GM18909 (cell line): Measurements from ENCODE around the gene TPCN2.

Experiments
- ATAC-seq: cut with Tn5 transposase; IDR thresholded peaks from one replicate; pipeline ENCODE4 v1.9.1; 2021; ENCODE audit warnings: mild to moderate bottlenecking; ENCODE audit not compliant: unreplicated experiment, poor library complexity

Gene TPCN2

DNA sequence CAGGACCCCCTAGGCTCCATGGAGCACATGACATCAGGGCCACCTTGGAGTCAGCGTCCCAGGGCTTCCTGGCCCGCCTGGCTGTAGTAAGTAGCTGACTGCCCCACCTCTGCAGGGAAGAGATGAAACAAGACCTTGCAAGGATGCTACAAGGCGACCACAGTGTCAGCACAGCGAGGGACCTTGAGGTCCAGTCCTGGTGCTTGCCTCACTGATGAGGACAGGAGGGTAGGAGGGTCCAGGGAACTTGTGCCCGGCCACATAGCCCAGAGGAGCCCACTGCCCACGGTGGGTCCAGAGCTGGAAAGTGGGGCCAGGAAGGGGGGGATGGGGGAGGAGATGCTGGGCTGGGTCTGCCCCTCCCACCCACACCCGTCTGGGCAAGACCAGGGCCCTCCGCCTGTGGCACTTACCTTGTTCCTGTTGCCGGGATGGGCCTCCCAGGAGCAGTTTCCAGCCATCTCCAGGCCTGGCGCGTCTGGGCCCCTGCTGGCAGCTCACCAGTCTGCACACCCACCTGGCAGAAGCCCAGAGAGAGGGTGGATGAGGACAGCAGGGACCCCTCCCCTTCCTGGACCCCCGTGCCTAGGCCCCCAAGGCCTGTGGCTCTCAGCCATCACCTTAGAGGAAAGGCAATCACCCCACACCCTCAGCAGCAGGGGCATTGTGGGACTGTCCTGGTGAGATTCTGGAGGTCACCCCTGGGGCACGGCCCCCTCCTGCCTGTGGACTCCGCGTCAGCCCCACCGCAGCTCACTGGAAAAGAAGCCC lies 39.1 kb upstream of the TPCN2 start:
- no peak for ATAC-seq

DNA sequence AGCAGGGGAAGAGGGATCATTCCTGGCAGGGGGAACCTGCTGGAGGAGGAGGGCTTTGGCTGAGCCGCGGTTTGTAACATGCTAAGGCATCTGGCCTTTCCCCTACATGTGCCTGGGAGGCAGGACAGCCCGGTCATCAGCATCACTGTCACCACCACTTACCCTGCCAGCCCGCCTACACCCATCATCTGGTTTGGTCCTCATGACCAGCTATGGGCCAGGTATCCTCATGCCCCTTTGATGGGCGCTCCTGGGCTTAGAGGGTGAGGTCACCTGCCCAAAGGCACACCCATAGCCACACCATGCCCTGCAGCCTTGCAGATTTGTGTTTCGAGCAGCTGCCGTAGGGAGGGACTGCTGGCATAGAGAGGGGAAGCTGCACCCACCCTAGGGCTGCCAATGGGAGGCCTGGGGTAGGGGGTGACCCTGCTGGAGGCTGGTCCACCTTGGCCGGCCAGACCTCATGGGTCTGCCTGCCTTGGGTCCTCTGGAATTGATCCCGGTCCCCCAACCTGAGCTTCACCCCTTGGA lies 38.3 kb upstream of the TPCN2 start:
- no peak for ATAC-seq

DNA sequence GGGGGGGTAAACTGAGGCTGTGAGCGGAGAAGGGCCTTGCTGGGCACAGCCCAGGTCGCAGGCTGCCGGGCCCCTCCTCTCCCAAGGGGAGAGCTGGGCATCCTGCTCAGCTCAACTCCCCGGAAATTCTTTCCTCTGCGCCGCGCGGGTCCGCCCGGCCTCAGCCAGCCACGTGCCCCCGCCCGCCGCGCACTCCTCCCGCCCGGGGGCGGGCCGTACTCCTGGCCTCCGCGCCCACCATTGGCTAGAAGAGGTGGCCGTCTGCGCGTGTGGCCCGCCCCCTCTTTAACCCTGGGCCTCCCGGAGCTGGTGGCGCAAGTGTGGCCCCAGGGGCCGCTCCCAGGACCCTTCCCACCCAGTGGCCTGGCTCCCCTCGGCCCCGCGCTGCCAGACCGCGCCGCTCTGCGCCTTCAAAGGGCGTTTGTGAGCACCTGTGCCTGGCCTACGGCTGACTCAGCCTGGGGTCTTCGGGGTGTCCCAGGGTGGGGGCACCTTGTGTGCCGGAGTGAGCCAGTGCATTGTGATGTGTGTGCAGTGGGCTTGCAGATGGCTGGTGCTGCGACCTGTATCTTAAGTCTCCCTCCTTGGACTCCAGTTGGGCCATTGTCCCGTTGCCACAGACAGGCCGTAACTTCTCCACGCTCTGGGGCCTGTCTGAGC lies 37.6 kb upstream of the TPCN2 start:
- no peak for ATAC-seq

DNA sequence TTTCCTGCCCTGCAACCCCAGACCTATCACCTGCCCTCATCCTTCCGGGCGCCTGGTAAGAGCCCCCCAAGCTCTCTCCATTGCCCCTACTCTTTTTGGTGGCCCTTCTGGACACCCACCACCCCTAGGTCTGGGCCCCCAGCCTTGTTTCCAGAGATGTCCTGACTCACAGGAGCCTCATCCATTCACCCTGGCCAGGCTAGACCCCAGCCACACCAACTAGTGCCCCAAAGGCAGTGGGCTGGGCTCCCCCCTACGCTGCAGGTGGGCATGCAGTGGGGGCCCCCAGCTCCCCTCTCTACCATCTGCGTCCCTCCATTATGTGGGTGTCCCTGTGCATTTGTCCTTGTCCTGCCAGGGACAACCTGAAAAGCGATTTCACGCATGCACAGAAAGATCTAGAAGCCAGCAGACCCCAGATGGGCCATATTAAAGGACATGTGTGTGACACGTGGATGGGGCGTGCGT lies 37.1 kb upstream of the TPCN2 start:
- ATAC-seq, result no peak

DNA sequence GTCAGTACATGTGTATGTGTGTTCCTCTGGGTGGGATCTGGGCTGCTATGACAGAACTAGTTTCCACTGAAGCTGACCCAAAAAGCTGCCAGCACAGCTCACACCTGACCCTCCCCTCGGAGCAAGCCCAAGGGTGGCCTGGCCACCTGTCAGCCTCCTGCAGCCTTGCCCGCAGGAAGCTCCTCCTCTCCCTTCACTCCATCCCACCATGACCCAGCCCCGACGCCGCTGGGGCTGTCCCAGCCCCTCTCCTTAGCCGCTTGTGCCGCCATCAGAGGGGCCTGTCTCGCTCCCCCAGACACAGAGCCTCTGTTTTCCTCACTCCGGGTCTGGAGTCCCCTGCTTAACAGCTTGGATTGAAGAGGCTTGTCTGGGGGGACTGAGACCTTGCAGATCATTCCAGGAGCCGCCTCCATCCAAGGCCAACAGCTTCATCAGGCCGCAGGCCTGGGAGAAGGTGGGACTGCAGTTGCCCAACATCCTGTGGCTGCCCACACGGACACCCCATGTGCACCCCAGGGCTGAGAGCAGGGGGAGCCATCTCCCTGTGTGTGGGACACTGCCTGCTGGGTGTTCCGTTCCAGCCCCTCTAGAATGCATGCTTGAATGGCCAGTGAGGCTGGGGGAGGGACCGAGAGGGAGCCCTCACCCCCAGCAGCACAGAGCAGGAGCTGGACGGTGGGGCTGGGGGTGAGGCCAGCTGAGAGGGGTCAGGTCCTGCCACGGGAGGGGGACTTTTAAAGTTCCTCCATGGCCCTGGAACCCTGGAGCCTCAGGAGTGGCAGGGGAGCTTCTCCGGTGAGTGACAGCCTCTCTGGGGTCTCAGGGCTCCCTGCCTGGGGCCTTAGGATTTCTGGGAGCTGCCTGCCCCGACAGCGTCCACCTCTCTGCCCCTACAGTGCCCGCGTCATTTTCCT lies 36.4 kb upstream of the TPCN2 start:
- no peak for ATAC-seq

- ATAC-seq, result no peak
Measured at GRCh38 chr11:69013009-69013951, 35.5 kb upstream of the TPCN2 start, which contains the start of gene MRGPRF. Gene MRGPRF, minus strand, starts transcription at chr11:69013246. Its CDS starts 3,345 bp downstream, at chr11:69009901.

GRCh38 chr11:69014084-69014851 lies 34.5 kb upstream of the TPCN2 start:
- ATAC-seq, result no peak

DNA sequence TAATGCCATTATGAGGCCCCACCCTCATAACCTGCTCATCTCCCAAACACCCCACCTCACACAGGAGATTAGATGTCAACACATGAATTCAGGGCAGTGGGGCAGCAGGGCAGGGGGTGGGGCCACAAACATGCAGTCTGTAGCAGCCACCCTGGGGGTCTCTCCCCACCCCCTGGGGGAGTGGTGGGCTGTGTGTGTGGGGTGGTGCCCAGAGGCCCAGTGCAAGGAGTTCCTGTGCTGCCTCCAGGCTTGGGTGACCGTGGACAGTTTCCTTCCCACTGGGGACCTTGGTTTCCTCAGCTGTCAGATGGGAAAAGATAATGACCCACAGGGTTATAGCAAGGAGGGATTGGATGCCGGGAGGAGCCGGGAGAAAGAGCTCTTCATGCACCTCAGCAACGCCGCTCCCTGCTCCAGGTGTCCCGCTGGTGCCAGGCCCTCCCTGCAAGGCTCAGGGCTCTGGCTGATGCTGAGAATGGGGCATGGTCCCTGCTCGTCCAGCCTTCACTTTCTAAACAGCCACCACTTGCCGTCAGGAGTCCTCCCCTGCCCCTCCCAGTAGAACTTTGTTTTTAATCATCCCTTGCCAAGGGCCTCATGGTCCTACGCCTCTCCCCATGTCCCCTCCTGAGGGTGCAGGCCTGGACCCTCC lies 33.7 kb upstream of the TPCN2 start:
- ATAC-seq, result no peak

DNA sequence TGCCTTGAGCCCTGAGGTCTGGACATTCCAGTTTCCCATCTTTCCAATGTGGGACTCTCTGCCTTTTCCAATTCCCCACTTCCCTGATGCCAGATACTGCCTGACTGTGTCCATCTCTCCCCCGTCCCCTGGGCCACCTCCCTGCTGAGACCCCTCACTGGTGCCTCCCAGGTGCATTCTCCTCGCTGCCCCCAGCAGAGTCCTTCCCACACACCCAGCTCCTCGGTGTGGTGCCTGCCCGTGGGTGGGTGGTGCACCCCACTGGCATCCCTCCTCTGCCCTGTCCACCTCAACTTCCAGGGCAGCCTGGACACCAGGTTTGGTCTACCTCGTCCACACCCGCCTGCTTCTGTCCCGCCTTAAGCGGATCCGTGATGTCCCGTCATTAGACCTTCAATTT lies 30.8 kb upstream of the TPCN2 start:
- no peak for ATAC-seq

- ATAC-seq, result no peak
Measured at GRCh38 chr11:69018924-69019323, 29.8 kb upstream of the TPCN2 start.

- no peak for ATAC-seq
Measured at GRCh38 chr11:69022260-69022659, 26.5 kb upstream of the TPCN2 start.

DNA sequence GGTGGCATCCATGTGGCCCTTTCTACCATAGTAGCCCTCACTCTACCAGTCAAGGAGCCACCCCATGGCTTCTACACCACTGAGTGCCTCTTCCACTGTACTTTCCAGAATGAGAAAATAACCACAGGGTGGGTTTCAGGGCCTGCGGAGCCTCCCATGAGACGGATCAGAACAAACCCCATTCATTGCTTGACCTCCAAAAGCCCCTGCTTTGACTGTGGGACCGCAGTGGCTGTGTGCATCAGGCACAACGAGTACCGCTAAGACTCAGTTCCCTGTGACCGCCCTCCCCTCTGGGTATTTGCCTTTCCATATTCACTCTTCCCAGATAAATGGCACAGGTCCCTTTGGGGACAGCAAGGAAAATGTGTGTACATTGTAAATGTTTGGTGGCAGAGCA lies 24.2 kb upstream of the TPCN2 start:
- no peak for ATAC-seq

GRCh38 chr11:69027704-69028372 lies 20.9 kb upstream of the TPCN2 start:
- no peak for ATAC-seq

DNA sequence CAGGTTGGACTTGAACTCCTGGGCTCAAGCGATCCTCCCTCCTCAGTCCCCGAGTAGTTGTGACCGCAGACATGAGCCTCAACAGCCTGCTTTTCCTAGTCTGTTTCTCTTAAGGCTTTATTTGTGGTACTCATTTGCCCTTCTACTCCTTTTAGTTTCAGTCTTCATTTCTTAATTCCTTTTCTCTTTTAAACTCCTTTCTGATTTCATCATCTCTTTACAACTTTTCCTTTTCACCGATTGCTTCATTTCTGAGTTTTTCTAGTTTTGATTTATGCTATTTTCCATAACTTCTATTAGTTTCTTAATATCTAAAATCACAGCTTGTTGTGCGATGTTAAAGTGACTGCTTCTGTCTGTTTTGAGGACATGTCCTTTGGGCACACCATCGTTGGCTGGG lies 18.4 kb upstream of the TPCN2 start:
- ATAC-seq, result no peak

DNA sequence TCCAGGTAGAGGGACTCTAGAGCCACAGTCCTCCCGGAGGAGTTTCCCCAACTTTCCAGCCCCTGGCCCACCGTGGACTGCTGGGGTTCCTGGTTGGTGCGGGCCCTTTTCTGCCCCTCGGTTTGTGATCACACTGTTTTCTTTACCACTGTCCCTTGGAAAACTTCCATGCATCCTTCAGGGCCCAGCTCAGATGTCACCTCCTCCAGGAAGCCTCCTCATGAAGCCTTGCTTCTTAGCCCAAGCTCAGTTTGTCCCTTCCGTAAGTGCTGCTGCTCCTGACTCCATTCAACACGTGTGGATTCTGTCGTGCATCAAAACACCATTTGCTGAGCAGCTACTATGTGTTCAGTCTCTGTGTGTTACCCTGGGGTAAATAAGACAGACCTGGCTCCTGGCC lies 15.9 kb upstream of the TPCN2 start:
- no peak for ATAC-seq

DNA sequence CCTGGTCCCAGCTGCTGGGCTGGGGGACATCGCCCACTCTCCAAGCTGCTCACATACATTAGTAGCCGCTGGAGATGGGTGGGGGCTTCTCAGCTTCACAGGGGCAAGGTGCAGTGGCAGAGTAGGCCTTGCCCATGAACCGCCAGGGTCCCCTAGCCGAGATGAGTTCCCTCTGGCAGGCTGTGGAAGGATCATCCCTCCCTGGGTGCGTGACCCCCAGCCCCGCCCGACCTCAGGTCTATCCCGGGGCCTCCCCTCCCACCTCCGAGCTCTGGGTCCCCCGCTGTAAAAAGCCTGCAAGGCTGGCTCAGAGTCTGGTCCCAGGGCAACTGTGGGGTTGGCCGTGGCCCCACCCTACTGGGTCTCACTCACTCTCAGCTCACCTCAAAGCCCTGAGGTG lies 15.3 kb upstream of the TPCN2 start:
- no peak for ATAC-seq

DNA sequence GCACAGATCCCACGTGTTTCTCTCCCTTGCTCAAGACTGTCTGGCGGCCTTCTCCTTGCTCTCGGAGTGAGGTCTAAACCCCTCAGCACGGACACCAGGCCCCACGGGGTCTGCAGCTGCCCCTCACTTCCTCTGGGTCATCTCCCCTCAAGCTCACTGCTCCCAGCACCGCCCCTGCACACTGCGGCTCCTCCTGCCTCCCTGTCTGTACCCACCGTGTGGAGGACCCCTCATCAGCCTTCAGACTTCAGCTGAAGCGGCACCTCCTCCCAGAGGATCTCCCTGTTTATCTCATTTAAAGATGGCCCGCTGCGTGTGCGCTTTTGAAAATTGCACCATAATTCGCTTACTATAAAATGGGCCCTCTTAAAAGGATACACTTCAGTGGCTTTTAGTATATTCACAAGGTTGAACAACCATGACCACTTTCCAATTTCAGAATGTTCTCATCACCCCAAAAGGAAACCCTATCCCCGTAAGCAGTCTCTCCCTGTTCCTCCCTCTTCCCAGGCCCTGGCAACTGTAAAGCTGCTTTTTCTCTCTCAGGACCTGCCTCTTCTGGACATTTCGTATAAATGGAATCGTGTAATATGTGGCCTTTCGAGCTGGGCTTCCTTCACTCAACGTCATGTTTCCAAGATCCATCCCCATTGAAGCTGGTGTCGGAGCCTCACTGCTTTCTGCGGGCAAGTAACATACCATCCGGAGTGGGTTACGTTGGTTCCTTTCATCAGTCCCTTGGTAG lies 14.4 kb upstream of the TPCN2 start:
- no peak for ATAC-seq
